G401.6 (cell line): Measurements from ENCODE around the gene CLMP.
"Not testable (repeated sequence)": the region's sequence is repeated elsewhere in the genome, so short reads cannot be mapped to it uniquely, and the experiment has no call there.

Experiments
- FAIRE-seq: peaks from 2 replicates; lab custom pipeline; 2012; peaks lifted over from hg19 to GRCh38; lab: Jason Lieb, UNC

Gene CLMP

DNA sequence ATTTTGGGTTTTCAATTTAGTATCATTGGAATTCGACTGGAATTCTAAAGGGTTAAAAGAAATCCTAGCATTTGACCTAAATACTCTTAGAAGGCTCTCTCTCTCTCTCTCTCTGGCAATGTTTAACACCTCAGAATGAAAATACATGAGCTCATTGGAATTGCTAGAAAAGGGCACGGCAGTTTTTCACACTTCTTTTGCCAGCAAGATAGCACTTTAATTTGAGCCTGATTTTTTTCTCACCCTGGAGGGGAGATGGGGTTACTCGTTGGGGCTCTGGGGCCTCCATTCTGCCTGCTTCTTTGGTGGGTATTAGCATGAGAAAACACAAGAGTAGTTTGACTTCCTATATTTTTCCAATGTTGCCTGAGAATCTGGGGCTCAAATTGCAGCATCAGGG is 22.8 kb upstream of the CLMP start:
- FAIRE-seq: no peak

DNA sequence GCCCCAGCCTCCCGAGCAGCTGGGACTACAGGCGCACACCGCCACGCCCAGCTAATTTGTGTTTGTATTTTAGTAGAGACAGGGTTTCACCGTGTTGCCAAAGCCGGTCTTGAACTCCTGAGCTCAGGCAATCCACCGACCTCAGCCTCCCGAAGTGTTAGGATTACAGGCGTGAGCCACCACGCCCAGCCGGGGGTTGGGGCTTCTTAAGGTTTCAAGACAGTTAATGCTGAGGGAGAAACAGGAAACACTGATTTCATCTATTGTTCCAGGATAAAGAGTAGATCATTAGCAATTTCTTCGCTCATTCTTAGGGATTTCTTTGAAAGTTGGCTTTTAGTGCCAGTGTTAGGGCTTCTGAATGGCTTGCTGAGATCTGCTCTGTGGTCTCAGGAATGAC is 21.2 kb upstream of the CLMP start:
- no peak for FAIRE-seq

DNA sequence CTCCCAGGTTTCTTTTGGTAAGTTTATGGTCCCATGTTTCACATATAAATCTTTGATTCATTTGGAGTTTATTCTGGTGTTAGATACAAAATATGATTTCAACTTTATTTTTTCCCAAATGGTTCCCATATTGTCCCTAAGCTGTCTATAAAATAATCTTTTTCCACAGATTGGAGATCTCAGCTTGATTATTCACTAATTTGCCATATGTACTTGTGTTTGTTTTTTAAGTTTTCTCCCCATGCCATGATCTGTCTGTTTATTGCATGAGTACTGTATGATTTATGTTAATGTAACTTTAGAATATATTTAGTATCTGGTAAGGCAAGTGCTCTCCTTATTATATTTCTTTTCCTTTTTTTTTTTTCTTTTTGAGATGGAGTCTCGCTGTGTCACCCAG is 19.9 kb upstream of the CLMP start:
- no peak for FAIRE-seq

DNA sequence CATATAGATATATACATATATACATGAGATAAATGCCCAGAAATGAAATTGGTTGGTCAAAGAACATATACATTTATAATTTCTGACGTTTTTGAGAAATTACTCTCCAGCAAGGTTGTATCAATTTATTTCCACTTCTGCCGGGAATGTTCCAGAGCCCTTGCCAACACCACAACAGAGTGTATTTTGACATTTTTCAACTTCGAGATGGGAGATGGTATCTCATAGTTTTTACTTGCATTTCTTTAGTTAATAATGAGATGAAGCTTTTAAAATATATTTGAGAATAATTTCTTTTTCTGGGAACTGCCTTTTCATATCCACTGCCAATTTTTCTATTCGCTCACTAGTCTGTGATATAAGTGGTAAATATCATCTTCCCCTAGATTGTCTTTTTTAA is 19.3 kb upstream of the CLMP start:
- no peak for FAIRE-seq

DNA sequence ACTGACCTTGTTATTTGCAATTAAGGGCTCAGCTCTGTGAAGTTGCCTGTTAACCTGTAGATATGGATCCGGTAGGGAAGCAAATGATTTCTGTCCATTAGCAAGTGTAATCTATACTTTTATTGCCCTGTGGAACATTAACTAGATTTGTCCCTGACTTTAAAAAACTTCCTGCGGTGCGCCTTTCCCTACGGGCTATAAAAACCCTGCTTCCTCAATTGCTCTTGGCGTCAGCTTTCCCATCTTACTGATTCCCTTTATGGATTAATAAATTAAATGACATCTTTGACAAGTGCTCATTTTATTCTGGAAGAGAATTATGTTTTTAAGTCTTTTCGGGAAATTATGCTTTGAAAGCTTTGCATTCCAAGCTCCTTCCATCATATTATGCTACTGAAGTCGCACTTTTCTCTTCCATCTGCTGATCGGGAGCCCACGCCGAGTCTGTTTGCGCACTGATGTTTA is 18.3 kb upstream of the CLMP start:
- FAIRE-seq: no peak

DNA sequence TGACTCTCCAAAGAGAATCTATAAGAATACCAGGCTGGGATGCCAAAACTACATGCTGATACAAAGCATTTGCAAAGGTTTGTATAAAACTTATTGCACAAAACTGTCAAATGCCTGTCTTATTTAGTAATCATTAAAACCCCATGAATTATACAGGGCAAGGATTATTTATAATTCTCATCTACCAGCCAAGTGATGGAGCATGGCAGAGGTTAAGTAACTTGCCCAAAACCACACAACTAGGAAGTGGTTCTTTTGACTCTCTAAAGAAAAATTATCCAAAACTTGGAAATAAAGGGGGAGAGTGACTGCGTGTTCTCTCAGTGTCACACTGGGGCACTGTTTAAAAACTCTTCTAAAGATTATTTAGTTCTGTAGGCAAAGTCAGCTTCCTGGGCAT is 17.4 kb upstream of the CLMP start:
- no peak for FAIRE-seq

DNA sequence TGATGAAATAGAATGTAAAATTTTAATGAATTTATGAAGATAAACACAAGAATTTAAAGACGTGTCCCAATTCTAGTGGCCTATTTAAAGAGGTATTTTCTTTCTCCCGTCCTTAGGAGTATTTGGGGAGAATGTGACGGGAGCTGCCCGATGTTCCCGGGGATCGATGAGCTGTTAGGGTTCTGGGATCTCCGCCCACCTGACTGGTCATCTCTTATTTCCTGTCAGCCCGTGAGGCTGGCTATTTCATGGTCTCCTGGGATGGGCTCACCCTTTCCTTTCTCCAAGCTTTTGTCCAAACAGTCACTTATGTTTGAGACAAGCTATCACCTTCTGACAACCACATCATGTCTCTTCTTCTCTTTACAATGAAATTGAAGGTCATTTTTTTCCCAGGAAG is 16.9 kb upstream of the CLMP start:
- FAIRE-seq: no peak

DNA sequence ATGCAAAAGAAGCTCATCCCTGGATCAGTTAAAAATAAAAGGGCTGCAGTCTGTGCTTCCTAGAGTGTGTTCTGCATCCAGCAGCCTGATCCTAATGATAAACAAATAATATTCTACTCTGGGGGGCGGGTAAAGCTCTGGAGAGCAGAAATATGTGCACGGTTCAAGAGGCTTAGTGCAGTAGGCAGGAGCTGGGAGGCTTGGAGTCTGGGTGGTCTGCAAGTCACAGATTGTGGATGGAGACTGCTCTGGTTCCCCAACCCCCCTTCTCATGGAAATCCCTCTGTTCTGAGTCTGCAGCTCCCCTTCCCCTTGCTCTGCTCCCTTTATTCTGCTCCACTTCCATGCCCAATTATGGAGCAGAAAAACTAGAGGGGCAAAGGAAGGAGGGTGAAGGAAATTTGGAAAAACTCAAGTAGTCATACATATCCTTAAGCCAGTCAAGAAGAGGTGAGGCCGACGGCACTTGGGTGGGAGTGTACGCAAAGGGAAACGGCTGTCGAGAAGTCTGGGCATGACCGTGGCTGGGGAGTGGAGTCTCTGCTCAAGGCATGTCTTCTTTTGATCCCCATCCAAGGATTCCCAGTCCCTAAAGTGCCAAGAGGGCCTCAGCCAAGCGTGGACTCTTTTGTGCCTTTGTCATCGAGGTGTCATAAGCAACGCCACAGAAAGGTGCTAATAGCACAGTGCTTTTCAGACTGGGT is 16.3 kb upstream of the CLMP start:
- FAIRE-seq: no peak

DNA sequence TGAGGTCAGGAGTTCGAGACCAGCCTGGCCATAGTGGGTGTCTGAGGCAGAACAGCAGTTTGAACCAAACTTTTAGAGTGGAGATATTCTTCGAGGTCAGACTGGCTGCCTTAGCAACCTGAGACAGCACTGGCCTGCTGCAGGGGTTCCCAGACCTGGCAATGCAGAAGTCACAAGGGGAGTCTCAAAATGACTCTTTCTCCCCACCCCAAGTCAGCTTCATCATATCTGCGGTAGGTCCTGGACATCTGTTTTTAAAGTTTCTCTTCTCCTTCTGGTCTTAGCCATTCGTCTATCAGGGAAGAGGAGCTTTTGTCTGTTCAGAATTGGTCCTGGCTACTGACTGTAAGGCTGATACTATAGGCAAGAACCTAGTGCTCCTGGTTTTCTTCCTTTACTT is 14.5 kb upstream of the CLMP start:
- no peak for FAIRE-seq

DNA sequence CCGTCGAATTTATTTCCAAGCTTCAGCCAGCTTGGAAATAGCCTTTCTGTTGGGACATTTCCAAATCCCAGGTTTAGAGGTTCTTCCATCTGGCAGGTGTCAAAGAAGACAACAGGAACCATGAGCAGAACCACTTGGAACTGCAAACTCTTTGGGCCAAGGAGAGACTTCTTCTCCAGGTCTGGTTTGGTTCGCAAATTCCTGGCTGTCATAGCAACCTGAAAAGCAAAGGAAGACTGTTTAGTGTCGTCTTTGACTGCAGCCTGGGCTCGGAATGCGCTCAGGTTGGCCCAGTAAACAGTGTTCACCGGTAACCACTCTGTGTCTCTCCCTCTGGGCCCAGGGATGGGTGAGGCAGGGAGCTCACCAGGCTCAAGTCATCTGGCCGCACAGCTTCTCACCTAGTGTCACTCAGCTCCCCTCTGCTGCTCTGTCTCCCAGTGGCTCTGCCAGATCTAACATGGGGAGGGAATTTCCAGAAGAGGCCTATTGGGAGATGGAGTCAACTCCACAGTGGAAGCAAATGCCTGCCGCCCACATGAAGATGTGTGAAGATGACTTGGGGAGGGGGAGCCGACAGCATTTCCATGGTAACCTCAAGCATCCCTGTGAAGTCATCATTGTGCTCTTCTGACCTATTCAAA is 11.9 kb upstream of the CLMP start:
- FAIRE-seq: no peak

DNA sequence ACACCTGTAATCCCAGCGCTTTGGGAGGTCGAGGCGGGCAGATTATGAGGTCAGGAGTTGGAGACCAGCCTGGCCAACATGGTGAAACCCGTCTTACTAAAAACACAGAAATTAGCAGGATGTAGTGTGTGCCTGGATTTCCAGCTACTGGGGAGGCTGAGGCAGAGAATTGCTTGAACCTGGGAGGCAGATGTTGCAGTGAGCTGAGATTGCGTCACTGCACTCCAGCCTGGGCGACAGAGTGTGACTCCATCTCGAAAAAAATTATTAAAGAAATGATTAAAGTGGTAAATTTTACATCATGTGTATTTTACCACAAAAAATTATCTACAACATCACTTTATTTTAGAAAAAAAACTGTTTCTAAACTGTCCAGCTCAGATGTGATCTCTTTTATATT is 11.0 kb upstream of the CLMP start:
- not testable (repeated sequence) for FAIRE-seq

DNA sequence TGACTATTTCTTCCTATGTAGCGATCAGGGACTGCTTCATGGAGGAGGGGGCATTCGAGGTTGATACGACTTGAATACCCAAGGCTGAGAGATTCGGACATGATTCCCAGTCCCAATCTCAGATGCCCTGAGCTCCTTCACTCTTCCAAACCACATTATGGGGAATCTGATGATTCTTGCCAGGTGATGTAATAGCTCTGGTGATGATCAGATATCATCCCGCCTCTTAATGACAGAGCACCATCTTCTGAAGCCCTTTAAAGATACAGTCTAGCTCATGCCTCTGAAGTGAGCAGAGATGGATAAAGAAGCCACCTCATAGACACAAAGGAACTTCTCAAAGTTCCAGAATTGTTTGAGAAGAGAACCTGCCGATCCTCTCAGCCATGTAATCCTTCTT is 8.9 kb upstream of the CLMP start:
- FAIRE-seq: no peak

DNA sequence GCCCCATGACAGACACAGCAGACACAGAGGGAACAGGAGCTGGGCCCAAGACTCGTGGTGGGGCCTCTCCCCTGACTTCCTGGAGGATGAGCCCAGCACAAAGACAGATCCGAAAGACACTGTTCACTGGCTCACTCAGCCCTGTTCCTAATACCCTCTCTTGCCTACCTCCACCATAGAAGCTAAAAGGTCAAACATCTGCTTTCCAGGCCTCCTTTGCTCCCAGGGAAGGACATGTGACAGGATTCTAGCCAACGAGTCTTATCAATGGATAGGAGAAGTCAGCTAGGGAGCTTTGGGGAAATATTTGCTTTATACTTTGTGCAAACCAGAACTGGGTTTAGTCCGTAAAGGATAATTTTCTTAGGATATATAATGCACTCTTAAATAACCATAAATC is 8.4 kb upstream of the CLMP start:
- FAIRE-seq: no peak

DNA sequence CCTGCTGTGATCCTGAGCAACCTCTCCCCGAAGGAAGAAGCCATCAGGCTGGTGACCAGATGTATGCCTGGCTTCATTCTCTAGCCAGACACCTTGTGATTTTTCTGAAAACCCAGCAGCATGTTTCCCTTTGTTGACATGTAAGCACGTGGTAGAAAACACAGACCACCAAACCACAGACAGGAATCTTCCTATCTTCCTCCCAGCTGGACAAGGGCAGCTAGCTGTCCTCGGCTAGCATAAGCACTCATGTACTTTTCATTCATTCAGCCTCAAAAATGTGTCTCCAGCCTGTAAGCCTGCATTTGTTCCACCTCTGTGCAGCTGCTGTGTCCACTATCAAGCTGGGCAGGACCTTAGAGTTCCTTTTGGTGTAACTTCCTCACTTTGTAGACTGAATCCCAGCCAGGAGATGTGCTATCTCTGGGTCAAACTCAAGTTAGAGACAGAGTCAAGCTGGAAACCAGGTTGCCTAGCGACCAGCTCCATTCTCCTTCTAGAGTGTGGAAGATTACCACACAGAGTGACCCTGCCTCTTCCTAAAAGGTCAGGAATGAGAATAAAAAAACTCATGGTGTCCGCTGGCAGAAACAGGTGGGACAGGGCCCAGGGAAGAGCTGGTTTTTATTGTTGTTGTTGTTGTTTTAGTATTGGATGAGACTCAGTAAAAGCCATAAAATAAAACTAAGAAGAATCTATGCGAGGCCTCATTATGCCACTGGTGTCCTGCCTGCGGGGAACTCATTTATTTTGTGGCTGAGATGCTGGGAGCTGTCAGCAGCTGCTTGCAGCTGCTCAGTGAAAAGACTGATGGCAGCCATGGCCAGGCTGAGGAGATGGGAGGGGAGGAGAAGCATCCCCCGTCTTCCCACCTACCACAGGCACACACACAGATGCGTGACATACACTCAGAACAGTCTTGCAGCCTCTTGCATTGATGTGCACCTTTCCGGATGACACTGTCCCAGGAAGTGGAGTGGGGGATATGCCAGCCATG is 7.4 kb upstream of the CLMP start:
- no peak for FAIRE-seq

DNA sequence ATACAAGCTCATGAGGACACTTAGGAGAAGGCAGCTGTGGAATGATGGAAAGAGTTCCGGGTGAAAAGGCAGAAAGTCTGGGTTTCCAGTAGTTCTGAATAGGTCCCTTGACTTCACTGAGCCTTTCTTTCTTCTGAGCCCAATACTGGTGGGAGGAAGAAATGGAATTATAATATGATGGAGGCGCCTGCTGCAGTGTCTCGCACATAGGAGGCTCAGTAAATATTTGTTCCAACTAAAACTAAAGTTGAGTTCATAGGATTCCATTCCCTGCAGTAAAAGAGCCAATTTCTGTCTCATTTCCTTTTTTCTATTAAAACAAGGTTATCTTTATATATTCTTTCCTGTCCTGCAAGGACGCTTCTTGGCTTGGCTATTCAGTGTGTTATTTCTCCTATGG is 5.2 kb upstream of the CLMP start:
- FAIRE-seq: no peak

DNA sequence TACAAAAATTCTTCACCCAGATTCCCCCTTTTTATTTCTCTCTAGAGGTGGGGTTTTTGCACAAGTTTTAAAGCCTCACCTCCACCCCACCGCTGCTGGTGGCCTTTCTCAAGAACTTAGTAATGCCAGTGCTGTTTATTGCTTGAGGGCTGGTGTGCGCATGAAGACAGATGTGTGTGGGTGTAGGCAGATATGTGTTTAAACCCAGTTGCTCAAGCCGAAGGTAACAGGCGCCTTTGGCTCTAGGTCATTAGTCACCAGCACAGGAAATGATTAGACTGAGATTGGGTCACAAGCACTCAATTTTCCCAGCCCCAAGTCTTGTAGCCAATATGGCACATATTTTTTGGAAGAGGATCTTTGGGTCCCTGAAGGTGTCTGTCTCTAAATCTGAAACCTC is 2.7 kb upstream of the CLMP start:
- no peak for FAIRE-seq

DNA sequence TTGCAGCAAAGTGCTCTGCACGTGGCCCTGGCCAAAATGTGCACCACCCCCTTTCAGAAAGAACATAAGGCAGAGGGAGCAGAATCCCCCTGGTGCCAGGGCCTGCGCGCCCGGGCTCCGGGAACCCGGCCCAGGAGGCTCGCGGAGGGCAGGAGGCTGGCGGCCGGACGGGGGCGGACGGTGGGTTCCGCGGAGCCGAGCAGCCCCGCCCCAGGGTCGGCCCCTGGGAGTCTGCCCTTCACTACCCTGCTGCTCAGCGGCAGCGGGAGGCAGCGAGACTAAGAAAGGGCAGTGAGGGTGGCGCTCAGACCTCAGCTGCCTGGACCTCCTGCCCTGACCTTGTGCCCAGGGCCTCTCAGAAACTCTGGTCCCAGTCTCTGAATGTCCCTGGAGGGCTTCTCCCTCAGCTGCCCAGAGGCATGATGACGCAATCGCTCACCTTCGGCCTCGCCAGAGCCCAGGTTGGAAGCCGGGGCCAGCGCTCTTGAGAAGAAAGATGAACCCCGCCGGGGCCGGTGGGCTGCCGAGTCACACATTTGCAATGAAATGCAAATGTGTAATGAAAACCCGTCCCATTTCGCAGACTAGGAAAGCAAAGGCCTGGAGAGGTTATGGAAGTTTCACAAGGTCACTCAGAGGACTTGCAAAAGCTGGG is 1.1 kb upstream of the CLMP start:
- no peak for FAIRE-seq

DNA sequence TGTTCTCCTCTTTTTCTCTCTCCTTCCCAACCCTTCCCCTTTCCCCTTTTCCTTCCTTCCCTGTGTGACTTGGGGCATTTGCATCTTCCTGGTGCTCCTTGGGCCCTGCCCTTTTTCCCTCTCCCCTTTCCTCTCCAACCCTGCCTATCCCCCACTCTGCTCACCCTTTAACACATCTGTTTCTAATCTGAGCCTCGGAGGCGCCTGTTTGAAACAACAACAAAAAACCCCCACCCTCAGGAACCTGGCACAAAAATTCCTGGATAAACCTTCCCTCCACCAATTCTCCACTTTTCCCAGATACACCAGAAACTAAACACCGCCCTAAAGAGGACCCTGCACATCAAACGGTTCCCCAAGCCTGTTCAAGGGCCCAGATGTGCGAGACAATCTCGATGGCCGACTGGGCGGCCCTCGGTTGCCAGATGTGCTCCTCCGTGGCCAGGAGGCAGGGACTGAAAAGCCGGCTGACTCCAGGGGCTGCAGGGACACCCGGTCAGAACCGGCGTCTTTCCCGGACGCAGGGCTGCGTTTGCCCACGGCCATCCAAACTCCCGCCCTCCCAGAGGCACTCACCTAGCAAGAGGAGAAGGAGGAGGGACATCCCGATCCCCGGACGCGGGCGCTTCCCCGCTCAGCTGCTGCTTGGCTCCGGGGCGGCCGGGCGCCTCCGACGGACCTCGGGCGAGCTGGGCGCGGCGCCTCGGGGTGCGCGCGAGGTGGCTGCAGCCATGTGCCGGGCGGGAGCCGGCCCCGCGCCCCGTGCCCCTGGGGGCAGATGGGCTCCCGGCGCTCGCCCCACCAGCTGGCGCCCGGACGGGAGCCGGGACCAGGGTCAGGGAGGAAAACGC is 486 bp downstream of the CLMP start:
- no peak for FAIRE-seq

DNA sequence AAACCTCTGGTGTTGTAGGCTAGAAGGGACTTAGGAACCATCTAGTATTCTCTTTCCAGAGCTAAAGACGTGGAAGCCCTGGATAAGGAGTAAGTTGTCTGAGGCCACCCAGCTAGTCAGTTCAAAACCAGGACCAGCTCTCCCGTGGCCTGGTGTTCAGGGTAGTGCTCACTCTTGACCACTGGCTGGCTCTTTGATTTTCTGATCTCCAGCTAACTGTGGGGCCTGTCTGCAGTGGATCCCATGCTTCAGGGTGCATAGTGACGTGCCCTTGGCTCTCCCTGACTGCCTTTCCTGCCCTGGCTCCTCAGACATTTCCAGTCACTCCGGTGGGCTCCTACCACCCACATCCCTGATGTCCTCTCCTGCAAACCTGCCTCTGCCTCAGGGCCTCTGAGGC is 1.3 kb downstream of the CLMP start:
- FAIRE-seq: no peak

DNA sequence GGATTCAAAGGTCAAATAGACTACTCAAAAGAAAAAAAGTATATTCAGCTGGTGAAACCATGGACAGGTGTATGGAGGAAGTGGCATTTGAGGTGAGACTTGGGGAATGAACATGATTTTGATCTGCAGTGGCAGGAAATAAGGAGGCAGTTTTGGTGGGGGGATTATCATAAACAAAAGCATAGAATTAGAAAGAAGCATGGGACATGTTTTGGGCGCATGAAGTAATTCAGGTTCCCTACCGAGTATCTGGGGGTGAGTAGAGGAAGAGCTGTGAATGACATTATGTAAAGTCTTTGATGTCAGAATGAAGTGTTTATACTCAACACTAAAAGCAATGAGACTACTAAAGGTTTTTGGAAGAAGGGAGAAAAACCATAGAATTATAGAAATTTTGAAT is 3.1 kb downstream of the CLMP start:
- FAIRE-seq: no peak

DNA sequence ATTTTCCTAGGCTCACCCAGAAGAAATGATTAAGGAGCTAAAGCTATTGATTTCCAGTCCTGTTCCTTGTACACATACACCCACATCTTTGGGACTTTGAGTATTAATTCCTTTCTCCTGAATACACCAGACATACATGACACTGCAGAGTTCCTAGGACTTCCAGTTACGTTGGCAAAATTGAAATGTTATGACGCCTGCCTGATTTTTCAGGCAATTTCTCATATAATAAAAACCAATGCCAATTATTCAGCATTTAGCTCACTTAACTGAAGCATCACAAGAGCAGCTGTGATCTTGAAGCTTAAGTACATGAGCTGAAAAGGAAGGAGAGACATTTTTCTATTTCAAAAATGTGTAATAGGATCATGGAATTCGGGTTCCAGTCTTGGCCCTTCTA is 4.5 kb downstream of the CLMP start:
- FAIRE-seq: no peak
